Adrenal gland (tissue), 12 donors: Measurements from ENCODE around the gene MAP2K5. TPM values are rescaled to one million over a fixed set of nuclear protein-coding genes. Genes with fewer than 3 reads are reported as not detected.

Experiments used
- DNase-seq, 7 donors: peaks; one replicate each; pipeline ENCODE4 v3.0.0-alpha.2; 2019 to 2020
- H3K27ac ChIP-seq, 5 donors: fragments of 200-600 bp; sonication (generic) in 4 of 5; 1 replicate in 3 of 5; 2 replicates in 2 of 5; pipeline versions ENCODE4 v1.5.1 to v1.8.0; 2016 to 2020; ENCODE audit warnings: mild to moderate bottlenecking in 1 of 5
- H3K27me3 ChIP-seq: fragments of 200-600 bp; 2 replicates; pipeline ENCODE4 v1.8.0; 2021
- H3K36me3 ChIP-seq, 2 donors: fragments of 200-600 bp; replicated peaks in 1 of 2; 1 replicate in 1 of 2; 2 replicates in 1 of 2; pipeline versions ENCODE4 v1.5.1 to v1.8.0; 2018 to 2022
- H3K4me1 ChIP-seq, 2 donors: fragments of 200-600 bp; replicated peaks in 1 of 2; 1 replicate in 1 of 2; 2 replicates in 1 of 2; pipeline versions ENCODE4 v1.5.1 to v1.8.0; 2018 to 2021
- H3K4me3 ChIP-seq, 4 donors: fragments of 200-600 bp; sonication (generic) in 3 of 4; one replicate each; pipeline ENCODE4 v1.5.1; 2016 to 2018
- H3K9me3 ChIP-seq, 3 donors: fragments of 200-600 bp; sonication (generic) in 1 of 3; replicated peaks in 1 of 3; 1 replicate in 2 of 3; 2 replicates in 1 of 3; pipeline versions ENCODE4 v1.5.1 to v1.8.0; 2016 to 2021
- CTCF ChIP-seq, 6 experiments: fragments of 450-650 bp in 4 of 6; fragments of 200-600 bp in 2 of 6; sonication (generic) in 1 of 6; IDR thresholded peaks; 1 replicate in 5 of 6; 2 replicates in 1 of 6; pipeline versions ENCODE4 v1.5.1 to v1.8.0; 2016 to 2021; ENCODE audit warnings: antibody characterized with exemption in 6 of 6, mild to moderate bottlenecking in 2 of 6, moderate library complexity in 1 of 6
- POLR2A ChIP-seq, 2 donors: fragments of 450-650 bp; IDR thresholded peaks; one replicate each; pipeline ENCODE4 v1.6.1; 2017; ENCODE audit warnings: antibody characterized with exemption in 2 of 2, mild to moderate bottlenecking in 2 of 2, moderate library complexity in 1 of 2
- WGBS, 4 donors: extraction: QIAGEN DNeasy Blood & Tissue Kit in 2 of 4; methylation state at CpG; one replicate each; pipeline versions ENCODE4 v1.1.5 to v1.1.7; 2013 to 2017; 5-methylcytosine and 5-hydroxymethylcytosine counted together
- intact Hi-C, 2 donors: fragments of 100-400 bp; cut with DNase I; formaldehyde crosslinking; loops; one replicate each; pipeline versions ENCODE4 v1.14.1 to v1.15.0; 2022 to 2023
- polyA plus RNA-seq, 3 donors: library from polyadenylated mRNA; stranded (reverse); fragments of 200-250 nt in 2 of 3; fragments of 350-450 nt in 1 of 3; fragmentation: Illumina TruSeq in 1 of 3; extraction: RNeasy Lipid Tissue Mini Kit (QIAGEN cat#74804) in 1 of 3; gene quantifications; one replicate each; pipeline ENCODE4 v1.2.3, GENCODE V29; 2013 to 2014
- total RNA-seq, 9 donors: library from RNA; depleted of rRNA in 4 of 9; stranded (reverse); fragments of >200 nt in 4 of 9; fragments of 120-200 nt in 1 of 9; fragmentation: NEBNext Ultra II Directional in 1 of 9; extraction: Animal tissue kit (Norgen Biotek cat#: 25700) in 1 of 9; gene quantifications; one replicate each; pipeline versions ENCODE4 v1.1.0 to v1.2.4, GENCODE V29; 2013 to 2023
- donor health status: healthy with polysubstance abuse.
- donor health status: Bipolar disorder and iron deficiency.
- donor health status: DM: yes; HTN: yes; CAD: no.
- donor health status: DM: no; HTN: no; CAD: no.
- donor health status: DM: no; HTN: no; CAD: no.
- donor health status: DM: yes; HTN: yes; CAD: no.

The MAP2K5 gene
- total and polyA plus RNA-seq, 12 donors, result 10.3 to 33.8 (median 17.0) TPM

- H3K36me3 ChIP-seq, result no peaks in the 10 kb centered on the region
- no peak overlapping the region for H3K4me3 ChIP-seq
- no peaks in the 10 kb centered on the region for H3K9me3 ChIP-seq
- intact Hi-C loops, result no loop called here
- DNase-seq, result no peak
- H3K4me1 ChIP-seq, result no peaks in the 10 kb centered on the region
- H3K27me3 ChIP-seq, result no peaks in the 10 kb centered on the region
- WGBS, 4 donors, result 60 to 77% (median 65%) methylated on average over 1 of the region's 1 CpG
- H3K27ac ChIP-seq, result no peak overlapping the region
- no peak for TF ChIP-seq POLR2A (IDR thresholded peaks at IDR 0.05)
- TF ChIP-seq CTCF (IDR thresholded peaks at IDR 0.05), result no peak
Observed at GRCh38 chr15:67719330-67719959, 176.9 kb downstream of the MAP2K5 start.

GRCh38 chr15:67720556-67721175 is 178.2 kb downstream of the MAP2K5 start:
- no peaks in the 10 kb centered on the region for H3K36me3 ChIP-seq
- H3K4me3 ChIP-seq, result no peak overlapping the region
- no peaks in the 10 kb centered on the region for H3K9me3 ChIP-seq
- intact Hi-C loops, result no loop called here
- no peak overlapping the region for H3K27ac ChIP-seq
- no peaks in the 10 kb centered on the region for H3K27me3 ChIP-seq
- TF ChIP-seq POLR2A (IDR thresholded peaks at IDR 0.05) (no peak), CTCF (IDR thresholded peaks at IDR 0.05) (no peak)
- 72 to 88% (median 74%) methylated on average over 8 of the region's 8 CpGs for WGBS, 4 donors
- DNase-seq, result no peak
- H3K4me1 ChIP-seq, result no peaks in the 10 kb centered on the region

- Histone ChIP-seq H3K27me3 (no peaks in the 10 kb centered on the region), H3K27ac (no peak overlapping the region), H3K36me3 (no peaks in the 10 kb centered on the region), H3K4me3 (no peak overlapping the region), H3K4me1 (no peaks in the 10 kb centered on the region), H3K9me3 (no peaks in the 10 kb centered on the region)
- DNase-seq, result no peak
- WGBS, 4 donors, result 95 to 98% (median 98%) methylated on average over 5 of the region's 5 CpGs
- TF ChIP-seq POLR2A (IDR thresholded peaks at IDR 0.05), result no peak
- TF ChIP-seq CTCF (IDR thresholded peaks at IDR 0.05), result no peak
- intact Hi-C loops, result no loop called here
Observed at GRCh38 chr15:67722030-67722817, 179.7 kb downstream of the MAP2K5 start.

- intact Hi-C loops, result no loop called here
- TF ChIP-seq POLR2A (IDR thresholded peaks at IDR 0.05) (no peak), CTCF (IDR thresholded peaks at IDR 0.05) (no peak)
- 78 to 88% (median 83%) methylated on average over 4 of the region's 4 CpGs for WGBS, 4 donors
- no peaks in the 10 kb centered on the region for H3K36me3 ChIP-seq
- H3K27me3 ChIP-seq, result no peaks in the 10 kb centered on the region
- H3K27ac ChIP-seq, result no peak overlapping the region
- no peak overlapping the region for H3K4me3 ChIP-seq
- H3K9me3 ChIP-seq, result no peaks in the 10 kb centered on the region
- no peak for DNase-seq
- H3K4me1 ChIP-seq, result no peaks in the 10 kb centered on the region
Observed at GRCh38 chr15:67723294-67724024, 181.0 kb downstream of the MAP2K5 start.
